ENCODE data around the gene EML4. TPM values are rescaled to one million over a fixed set of nuclear protein-coding genes. Genes with fewer than 3 reads are reported as not detected.

EML4 gene
- total RNA-seq, 4 donors from 2014 or later: 14.5 to 23.2 (median 17.8) TPM

GRCh38 chr2:42252464-42252863 lies 83.3 kb downstream of the EML4 start:
- H3K4me1 ChIP-seq: peaks cover 3 to 28% (median 12%) of the 10 kb centered on the region in 4 donors
- H3K9me3 ChIP-seq: no peaks in the 10 kb centered on the region
- no peak for DNase-seq (ENCODE audit: extremely low spot score)
- no peak overlapping the region for H3K27ac ChIP-seq (replicated peaks in 1 of 4)
- intact Hi-C loops (cut with DNase I): no loop called here
- 90% methylated on average over 3 of the region's 3 CpGs for WGBS
- no peak for TF ChIP-seq POLR2AphosphoS5 (IDR thresholded peaks at IDR 0.05)
- TF ChIP-seq POLR2A (IDR thresholded peaks at IDR 0.05; ENCODE audit: low read depth): no peak
- TF ChIP-seq EP300 (IDR thresholded peaks at IDR 0.05): no peak
- no peak for TF ChIP-seq CTCF (IDR thresholded peaks at IDR 0.05)
- H3K4me3 ChIP-seq: no peak overlapping the region
- H3K27me3 ChIP-seq: no peaks in the 10 kb centered on the region
- H3K36me3 ChIP-seq: no peaks in the 10 kb centered on the region

DNA sequence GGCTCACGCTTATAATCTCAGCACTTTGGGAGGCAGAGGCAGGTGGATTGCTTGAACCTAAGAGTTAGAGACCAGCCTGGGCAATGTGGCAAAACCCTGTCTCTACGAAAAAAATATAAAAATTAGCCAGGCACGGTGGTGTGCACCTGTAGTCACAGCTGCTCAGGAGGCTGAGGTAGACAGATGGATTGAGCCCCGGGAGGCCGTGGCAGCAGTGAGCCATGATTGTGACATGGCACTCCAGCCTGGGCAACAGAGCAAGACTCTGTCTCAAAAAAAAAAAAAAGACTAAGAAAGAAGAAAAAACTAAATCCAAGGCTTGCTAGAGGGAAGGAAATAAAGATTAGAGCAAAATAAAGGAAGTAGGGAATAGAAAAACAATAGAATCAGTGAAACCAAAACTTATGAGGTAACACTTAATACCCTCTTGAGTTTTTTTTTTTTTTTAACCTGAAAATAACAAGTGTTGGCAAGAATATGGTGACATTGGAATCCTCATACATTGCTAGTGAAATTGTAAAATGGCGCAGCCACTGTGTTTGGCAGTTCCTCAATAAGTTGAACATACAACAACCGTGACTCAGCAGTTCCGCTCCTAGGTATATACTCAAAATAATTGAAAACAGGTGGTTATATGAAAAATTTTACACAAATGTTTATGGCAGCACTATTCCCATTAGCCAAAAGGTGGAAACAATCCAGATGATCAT lies 85.2 kb downstream of the EML4 start:
- H3K27me3 ChIP-seq: no peaks in the 10 kb centered on the region
- TF ChIP-seq CTCF (IDR thresholded peaks at IDR 0.05): no peak
- H3K27ac ChIP-seq (replicated peaks in 1 of 4): no peak overlapping the region
- H3K9me3 ChIP-seq: no peaks in the 10 kb centered on the region
- H3K4me3 ChIP-seq: no peak overlapping the region
- peaks cover 0 to 11% (median 0%) of the 10 kb centered on the region in 4 donors for H3K36me3 ChIP-seq
- intact Hi-C loops (cut with DNase I): no loop called here
- no peak for DNase-seq (ENCODE audit: extremely low spot score)
- H3K4me1 ChIP-seq: peaks cover 3 to 19% (median 10%) of the 10 kb centered on the region in 4 donors
- WGBS: 98% methylated on average over 8 of the region's 8 CpGs

- Histone ChIP-seq H3K36me3 (peaks cover 0 to 17% (median 0%) of the 10 kb centered on the region in 4 donors), H3K9me3 (no peaks in the 10 kb centered on the region), H3K4me3 (no peak overlapping the region), H3K27me3 (no peaks in the 10 kb centered on the region), H3K27ac (replicated peaks in 1 of 4) (no peak overlapping the region), H3K4me1 (peaks cover 0 to 10% (median 0%) of the 10 kb centered on the region in 4 donors)
- 75% methylated on average over 2 of the region's 2 CpGs for WGBS
- intact Hi-C loops (cut with DNase I): no loop called here
- TF ChIP-seq POLR2A (IDR thresholded peaks at IDR 0.05; ENCODE audit: low read depth): no peak
- DNase-seq (ENCODE audit: extremely low spot score): no peak
These were observed 87.4 kb downstream of the EML4 start for GRCh38 chr2:42256505-42256904.

DNA sequence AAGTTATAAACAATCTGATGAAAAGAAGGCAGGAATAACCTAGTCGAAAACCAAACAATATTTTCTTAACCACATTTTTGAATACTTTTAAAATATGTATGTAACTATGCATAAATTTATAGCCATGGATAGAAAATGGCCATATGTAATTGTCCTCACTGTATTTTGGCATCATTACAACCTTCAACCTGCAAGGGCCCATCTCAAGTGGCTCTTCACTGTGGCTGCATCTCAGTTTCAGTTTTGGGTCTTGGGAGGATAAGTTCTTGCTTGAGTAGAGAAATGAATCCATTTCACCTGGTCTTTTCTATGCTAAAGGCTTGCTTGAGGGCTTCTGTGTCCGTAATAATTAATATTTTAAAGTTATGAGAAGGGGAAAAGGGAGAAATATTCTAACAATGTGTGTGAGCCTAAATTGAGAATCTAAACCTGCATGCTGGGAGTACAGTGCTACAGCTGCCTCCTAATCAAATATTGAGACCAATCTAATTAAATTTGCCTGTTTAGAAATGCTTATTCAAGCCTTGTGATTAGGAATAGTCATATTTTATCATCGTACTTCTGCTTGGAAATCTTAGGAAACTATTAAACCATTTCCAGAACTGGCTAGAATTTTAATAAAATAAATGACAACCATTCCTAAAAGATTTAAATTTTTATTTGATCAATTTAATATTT lies 92.5 kb downstream of the EML4 start:
- peaks cover 0 to 4% (median 0%) of the 10 kb centered on the region in 4 donors for H3K4me1 ChIP-seq
- intact Hi-C loops (cut with DNase I): no loop called here
- no peak for DNase-seq (ENCODE audit: extremely low spot score)
- H3K4me3 ChIP-seq: no peak overlapping the region
- no peaks in the 10 kb centered on the region for H3K9me3 ChIP-seq
- peaks cover 0 to 32% (median 2%) of the 10 kb centered on the region in 4 donors for H3K36me3 ChIP-seq
- 94% methylated on average over 3 of the region's 3 CpGs for WGBS
- H3K27me3 ChIP-seq: no peaks in the 10 kb centered on the region
- no peak overlapping the region for H3K27ac ChIP-seq (replicated peaks in 1 of 4)
- no peak for TF ChIP-seq EP300 (IDR thresholded peaks at IDR 0.05)
- TF ChIP-seq POLR2AphosphoS5 (IDR thresholded peaks at IDR 0.05): no peak
- no peak for TF ChIP-seq CTCF (IDR thresholded peaks at IDR 0.05)
- TF ChIP-seq POLR2A (IDR thresholded peaks at IDR 0.05; ENCODE audit: low read depth): no peak

- Histone ChIP-seq H3K4me3 (no peak overlapping the region), H3K36me3 (peaks cover 0 to 18% (median 2%) of the 10 kb centered on the region in 4 donors), H3K4me1 (peaks cover 0 to 12% (median 8%) of the 10 kb centered on the region in 4 donors), H3K27ac (replicated peaks in 1 of 4) (no peak overlapping the region), H3K27me3 (no peaks in the 10 kb centered on the region), H3K9me3 (no peaks in the 10 kb centered on the region)
- WGBS: 100% methylated on average over 4 of the region's 4 CpGs
- intact Hi-C loops (cut with DNase I): no loop called here
- no peak for DNase-seq (ENCODE audit: extremely low spot score)
- TF ChIP-seq POLR2A (IDR thresholded peaks at IDR 0.05; ENCODE audit: low read depth): no peak
These were observed 97.1 kb downstream of the EML4 start for GRCh38 chr2:42266236-42266635.
